MCF 10A (cell line): ENCODE results near the gene NAGA. TPM values are rescaled to one million over a fixed set of nuclear protein-coding genes. Genes with fewer than 3 reads are reported as not detected.

Experiments used
- BruUV-seq: library from RNA; stranded (reverse); fragments of 400-500 nt; replicated peaks from 2 replicates; lab custom pipeline; 2021; lab: Mats Ljungman, UMichigan
- CTCF ChIA-PET: fragments of 300-600 bp; sonication (Branson Sonifier 250); formaldehyde crosslinking; extraction: SDS; loops from one replicate; lab custom pipeline; 2021; ENCODE audit warnings: antibody characterized with exemption, inconsistent platforms; lab: Yijun Ruan, JAX
- POLR2A ChIA-PET: fragments of 300-600, 350-650 bp; sonication (Branson Sonifier 250); formaldehyde crosslinking; extraction: SDS; loops from one replicate; lab custom pipeline; 2020; ENCODE audit warnings: antibody characterized with exemption, inconsistent platforms; lab: Yijun Ruan, JAX
- DNase-seq: peaks from one replicate; pipeline ENCODE4 v3.0.0-alpha.2; 2018; ENCODE audit not compliant: unreplicated experiment
- H3K27ac Mint-ChIP-seq: one replicate; pipeline ENCODE4 v1.8.0; 2022; ENCODE audit warnings: mild to moderate bottlenecking, low read depth, mixed read lengths; ENCODE audit not compliant: unreplicated experiment
- H3K27me3 Mint-ChIP-seq: one replicate; pipeline ENCODE4 v1.8.0; 2022; ENCODE audit warnings: mixed read lengths; ENCODE audit not compliant: insufficient read depth, unreplicated experiment
- H3K36me3 Mint-ChIP-seq: one replicate; pipeline ENCODE4 v1.8.0; 2022; ENCODE audit warnings: mild to moderate bottlenecking, moderate library complexity, mixed read lengths; ENCODE audit not compliant: insufficient read depth, unreplicated experiment
- H3K4me1 Mint-ChIP-seq: one replicate; pipeline ENCODE4 v1.8.0; 2022; ENCODE audit warnings: mixed read lengths; ENCODE audit not compliant: insufficient read depth, unreplicated experiment
- H3K4me3 Mint-ChIP-seq: one replicate; pipeline ENCODE4 v1.8.0; 2022; ENCODE audit warnings: mild to moderate bottlenecking, moderate library complexity, mixed read lengths; ENCODE audit not compliant: unreplicated experiment
- H3K9me3 Mint-ChIP-seq: one replicate; pipeline ENCODE4 v1.8.0; 2022; ENCODE audit warnings: mixed read lengths; ENCODE audit not compliant: unreplicated experiment
- intact Hi-C: fragments of 100-400 bp; cut with micrococcal nuclease; formaldehyde crosslinking; loops from 2 replicates; pipeline ENCODE4 v1.14.1; 2022
- total RNA-seq: library from RNA; stranded (reverse); gene quantifications from 2 replicates; pipeline ENCODE4 v1.2.3, GENCODE V29; 2022
- TF ChIP-seq, protein P1 (sequence below): fragments of 200-600 bp; IDR thresholded peaks from one replicate; pipeline ENCODE4 v1.8.0; 2022; ENCODE audit warnings: antibody characterized with exemption, mild to moderate bottlenecking; ENCODE audit not compliant: unreplicated experiment

Gene NAGA
- total RNA-seq, 1 experiment from 2014 or later = 8.0 TPM

DNA sequence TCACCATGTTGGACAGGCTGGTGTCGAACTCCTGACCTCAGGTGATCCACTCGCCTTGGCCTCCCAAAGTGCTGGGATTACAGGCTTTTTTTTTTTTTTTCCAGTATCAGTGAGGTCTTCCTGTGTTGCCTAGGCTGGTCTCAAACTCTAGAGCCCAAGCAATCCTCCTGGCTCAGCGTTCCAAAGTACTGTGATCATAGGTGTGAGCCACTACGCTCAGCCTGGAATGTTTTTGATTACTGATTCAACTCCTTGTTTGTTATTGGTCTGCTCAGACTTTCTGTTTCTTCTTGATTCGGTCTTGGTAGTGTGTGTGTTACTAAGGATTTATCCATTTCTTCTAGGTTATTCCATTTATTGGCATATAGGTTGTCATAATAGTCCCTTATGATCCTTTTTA lies 31.3 kb downstream of the NAGA start:
- no peaks in the 10 kb centered on the region for H3K36me3 Mint-ChIP-seq
- POLR2A ChIA-PET = no interaction called here
- intact Hi-C loops = no loop called here

DNA sequence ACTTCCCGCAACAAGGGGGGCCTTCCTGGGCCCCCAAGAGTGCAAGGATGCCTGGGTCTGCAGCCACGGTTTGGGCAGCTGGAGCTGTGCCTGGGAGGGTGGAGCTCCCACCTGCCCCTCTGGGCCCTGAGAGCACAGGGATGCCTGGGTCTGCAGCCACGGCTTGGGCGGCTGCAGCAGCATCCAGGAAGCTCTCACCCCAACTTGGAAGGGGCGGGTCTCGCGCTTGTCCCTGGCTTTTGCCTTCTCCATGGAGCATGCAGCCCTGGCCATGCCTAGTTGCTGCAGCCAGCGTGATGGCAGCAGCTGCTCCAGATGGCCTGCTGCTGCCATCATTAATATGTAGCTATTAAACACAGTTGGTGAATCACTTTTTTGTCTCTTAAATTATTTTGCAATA lies 35.4 kb downstream of the NAGA start:
- ChIA-PET CTCF (no interaction called here), POLR2A (no interaction called here)
- Mint-ChIP-seq H3K27ac (no peak overlapping the region), H3K4me1 (no peaks in the 10 kb centered on the region), H3K36me3 (no peaks in the 10 kb centered on the region), H3K9me3 (peaks cover 8% of the 10 kb centered on the region), H3K27me3 (peaks cover 13% of the 10 kb centered on the region), H3K4me3 (no peak overlapping the region)
- intact Hi-C loops = no loop called here
- TF ChIP-seq, protein P1, sequence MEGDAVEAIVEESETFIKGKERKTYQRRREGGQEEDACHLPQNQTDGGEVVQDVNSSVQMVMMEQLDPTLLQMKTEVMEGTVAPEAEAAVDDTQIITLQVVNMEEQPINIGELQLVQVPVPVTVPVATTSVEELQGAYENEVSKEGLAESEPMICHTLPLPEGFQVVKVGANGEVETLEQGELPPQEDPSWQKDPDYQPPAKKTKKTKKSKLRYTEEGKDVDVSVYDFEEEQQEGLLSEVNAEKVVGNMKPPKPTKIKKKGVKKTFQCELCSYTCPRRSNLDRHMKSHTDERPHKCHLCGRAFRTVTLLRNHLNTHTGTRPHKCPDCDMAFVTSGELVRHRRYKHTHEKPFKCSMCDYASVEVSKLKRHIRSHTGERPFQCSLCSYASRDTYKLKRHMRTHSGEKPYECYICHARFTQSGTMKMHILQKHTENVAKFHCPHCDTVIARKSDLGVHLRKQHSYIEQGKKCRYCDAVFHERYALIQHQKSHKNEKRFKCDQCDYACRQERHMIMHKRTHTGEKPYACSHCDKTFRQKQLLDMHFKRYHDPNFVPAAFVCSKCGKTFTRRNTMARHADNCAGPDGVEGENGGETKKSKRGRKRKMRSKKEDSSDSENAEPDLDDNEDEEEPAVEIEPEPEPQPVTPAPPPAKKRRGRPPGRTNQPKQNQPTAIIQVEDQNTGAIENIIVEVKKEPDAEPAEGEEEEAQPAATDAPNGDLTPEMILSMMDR = no peak
- no peak for DNase-seq
- BruUV-seq = no TSS peak

More for the DNA sequence above, 31.3 kb downstream of the NAGA start:
- Mint-ChIP-seq H3K4me3 (no peak overlapping the region), H3K27ac (no peak overlapping the region), H3K9me3 (peaks cover 9% of the 10 kb centered on the region), H3K27me3 (peaks cover 13% of the 10 kb centered on the region), H3K4me1 (no peaks in the 10 kb centered on the region)
- CTCF ChIA-PET = interaction anchor here (0.7 to 0.9 kb wide), 2 partner anchors 31 to 343 kb away, joined by 3 read pairs; no protein-coding TSS in a partner anchor
- BruUV-seq = no TSS peak
- DNase-seq = no peak
- TF ChIP-seq, protein P1 = no peak

DNA sequence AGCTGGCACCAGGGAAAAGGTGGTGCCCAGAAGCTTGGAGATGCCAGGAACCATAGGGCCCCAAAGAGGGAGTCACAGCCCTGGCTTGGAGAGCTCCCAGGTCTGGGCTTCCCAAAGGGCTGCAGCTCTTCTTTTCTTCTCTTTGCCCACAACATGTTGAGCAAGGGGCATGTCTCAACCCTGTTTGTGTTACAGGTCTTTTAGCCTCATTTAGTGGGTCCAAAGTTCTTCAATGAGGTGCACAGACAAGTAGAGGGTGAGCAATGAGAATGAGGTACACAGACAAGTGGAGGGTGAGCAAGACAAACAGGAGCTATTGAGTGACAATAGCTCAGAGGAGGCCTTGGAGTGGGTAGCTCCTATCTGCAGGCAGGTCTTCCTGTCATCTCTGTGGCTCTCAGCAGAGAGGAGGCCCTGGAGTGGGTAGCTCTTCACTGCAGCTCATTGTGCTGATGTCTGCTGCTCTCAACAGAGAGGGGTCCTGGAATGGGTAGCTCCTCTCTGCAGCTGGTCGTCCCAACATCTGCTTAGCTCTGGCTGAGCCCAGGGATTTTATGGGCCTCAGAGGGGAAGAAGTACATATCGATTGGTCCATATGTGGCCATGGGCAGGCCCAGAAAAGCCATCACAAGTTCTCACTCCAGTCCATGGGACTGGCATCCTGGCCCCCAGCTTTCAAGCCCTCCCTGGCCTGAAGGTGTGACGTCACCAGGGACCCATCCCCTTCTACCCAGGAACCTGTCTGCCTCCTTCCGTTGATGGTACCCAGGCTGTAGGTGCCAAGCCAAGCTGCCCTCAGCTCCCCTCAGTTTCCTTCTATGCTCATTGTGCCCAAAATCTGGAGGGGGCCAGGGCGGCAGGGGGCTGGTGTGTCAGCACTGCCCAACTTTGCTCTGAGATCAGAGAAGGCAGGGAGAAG lies 37.1 kb downstream of the NAGA start:
- peaks cover 13% of the 10 kb centered on the region for H3K27me3 Mint-ChIP-seq

GRCh38 chr22:42026705-42027104 lies 43.9 kb downstream of the NAGA start:
- intact Hi-C loops = no loop called here
- Mint-ChIP-seq H3K27me3 (no peaks in the 10 kb centered on the region), H3K4me1 (no peaks in the 10 kb centered on the region), H3K9me3 (no peaks in the 10 kb centered on the region), H3K27ac (no peak overlapping the region), H3K4me3 (no peak overlapping the region), H3K36me3 (peaks cover 5% of the 10 kb centered on the region)
- CTCF ChIA-PET = interaction anchor here (0.6 kb wide), 1 partner anchor 84 kb away, joined by 4 read pairs; no protein-coding TSS in a partner anchor
- POLR2A ChIA-PET = interaction anchor here (0.6 kb wide), 1 partner anchor 35 kb away, joined by 3 read pairs; no protein-coding TSS in a partner anchor
- BruUV-seq = no TSS peak
- no peak for DNase-seq
- TF ChIP-seq, protein P1 = no peak

More for the DNA sequence above, 37.1 kb downstream of the NAGA start:
- TF ChIP-seq, protein P1 = no peak
- intact Hi-C loops = no loop called here
- ChIA-PET CTCF (interaction anchor here (0.6 kb wide), 1 partner anchor 13 kb away, joined by 3 read pairs; no protein-coding TSS in a partner anchor), POLR2A (interaction anchor here (0.8 to 0.9 kb wide), 2 partner anchors 11 to 13 kb away, joined by 3 read pairs; no protein-coding TSS in a partner anchor)
- BruUV-seq = no TSS peak
- no peak for DNase-seq
- Mint-ChIP-seq H3K4me1 (no peaks in the 10 kb centered on the region), H3K9me3 (peaks cover 8% of the 10 kb centered on the region), H3K27ac (no peak overlapping the region), H3K36me3 (no peaks in the 10 kb centered on the region), H3K4me3 (no peak overlapping the region)
